ENCODE results near the gene COL11A1.
"Not testable (repeated sequence)": the region's sequence is repeated elsewhere in the genome, so short reads cannot be mapped to it uniquely, and the experiment has no call there.

Gene COL11A1

DNA sequence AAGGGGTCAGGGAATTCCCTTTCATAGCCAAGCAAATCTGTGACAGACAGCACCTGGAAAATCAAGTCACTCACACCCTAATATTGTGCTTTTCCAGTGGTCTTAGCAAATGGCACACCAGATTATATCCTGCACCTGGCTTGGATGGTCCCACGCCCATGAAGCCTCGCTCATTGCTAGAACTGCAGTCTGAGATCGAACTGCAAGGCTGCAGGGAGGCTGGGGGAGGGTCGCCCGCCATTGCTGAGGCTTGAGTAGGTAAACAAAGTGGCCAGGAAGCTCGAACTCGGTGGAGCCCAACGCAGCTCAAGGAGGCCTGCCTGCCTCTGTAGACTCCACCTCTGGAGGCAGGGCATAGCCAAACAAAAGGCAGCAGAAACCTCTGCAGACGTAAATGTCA, 281.6 kb downstream of the COL11A1 start:
- DNase-seq: not testable (repeated sequence)

Data from islet precursor cell (in vitro differentiated cells).